HEK293T (cell line): Measurements from ENCODE around the gene RAB10.

Experiments used
- CTCF ChIA-PET: fragments of 350-600 bp; formaldehyde crosslinking; extraction: SDS; loops from one replicate; lab custom pipeline; 2021; ENCODE audit warnings: antibody characterized with exemption, inconsistent platforms; lab: Yijun Ruan, JAX
- POLR2A ChIA-PET: fragments of 350-600 bp; formaldehyde crosslinking; extraction: SDS; loops from one replicate; lab custom pipeline; 2020; ENCODE audit warnings: antibody characterized with exemption, inconsistent platforms; lab: Yijun Ruan, JAX
- DNase-seq: peaks from one replicate; pipeline ENCODE4 v3.0.0; 2012; ENCODE audit warnings: mixed read lengths; ENCODE audit errors: extremely low spot score
- ARNT ChIP-seq: fragments of 450-650 bp; IDR thresholded peaks from 2 replicates; pipeline ENCODE4 v1.6.1; 2017; ENCODE audit warnings: mild to moderate bottlenecking
- BHLHE40 ChIP-seq: fragments of 450-650 bp; IDR thresholded peaks from 2 replicates; pipeline ENCODE4 v1.6.1; 2016; ENCODE audit warnings: mild to moderate bottlenecking, moderate library complexity, borderline replicate concordance
- CTBP1 ChIP-seq: fragments of 450-650 bp; IDR thresholded peaks from 2 replicates; pipeline ENCODE4 v1.6.1; 2016; ENCODE audit warnings: borderline replicate concordance
- ELF4 ChIP-seq: fragments of 450-650 bp; IDR thresholded peaks from 2 replicates; pipeline ENCODE4 v1.6.1; 2017; ENCODE audit warnings: antibody characterized with exemption
- FOXA1 ChIP-seq: fragments of 450-650 bp; IDR thresholded peaks from 2 replicates; pipeline ENCODE4 v1.6.1; 2016; ENCODE audit warnings: mild to moderate bottlenecking
- FOXK2 ChIP-seq: fragments of 450-650 bp; IDR thresholded peaks from 2 replicates; pipeline ENCODE4 v1.6.1; 2016; ENCODE audit warnings: mild to moderate bottlenecking
- FOXM1 ChIP-seq: fragments of 450-650 bp; IDR thresholded peaks from 2 replicates; pipeline ENCODE4 v1.6.1; 2017; ENCODE audit warnings: mild to moderate bottlenecking, borderline replicate concordance
- HDGF ChIP-seq: fragments of 450-650 bp; IDR thresholded peaks from 2 replicates; pipeline ENCODE4 v1.6.1; 2017; ENCODE audit warnings: antibody characterized with exemption, borderline replicate concordance
- L3MBTL2 ChIP-seq: fragments of 450-650 bp; conservative IDR thresholded peaks from 2 replicates; pipeline ENCODE4 v1.6.1; 2016; ENCODE audit warnings: mild to moderate bottlenecking
- LEF1 ChIP-seq: fragments of 450-650 bp; IDR thresholded peaks from 2 replicates; pipeline ENCODE4 v1.6.1; 2017; ENCODE audit warnings: mild to moderate bottlenecking, borderline replicate concordance
- NFRKB ChIP-seq: fragments of 450-650 bp; IDR thresholded peaks from 2 replicates; pipeline ENCODE4 v1.6.1; 2016; ENCODE audit warnings: mild to moderate bottlenecking, moderate library complexity
- PKNOX1 ChIP-seq: fragments of 450-650 bp; IDR thresholded peaks from 2 replicates; pipeline ENCODE4 v1.6.1; 2016
- SP1 ChIP-seq: fragments of 450-650 bp; IDR thresholded peaks from 2 replicates; pipeline ENCODE4 v1.6.1; 2017
- SUZ12 ChIP-seq: fragments of 450-650 bp; IDR thresholded peaks from 2 replicates; pipeline ENCODE4 v1.6.1; 2016; ENCODE audit warnings: mild to moderate bottlenecking
- TARDBP ChIP-seq: fragments of 450-650 bp; IDR thresholded peaks from 2 replicates; pipeline ENCODE4 v1.6.1; 2016
- ZNF384 ChIP-seq: fragments of 450-650 bp; IDR thresholded peaks from 2 replicates; pipeline ENCODE4 v1.6.1; 2016

The RAB10 gene

GRCh38 chr2:26043862-26044696 lies 10.2 kb downstream of the RAB10 start:
- no peak for TF ChIP-seq NFRKB
- TF ChIP-seq ZNF384, result peak; percentile 78
- POLR2A ChIA-PET, result no interaction called here
- DNase-seq, result no peak
- CTCF ChIA-PET, result interaction anchor here (0.7 kb wide), 1 partner anchor 14 kb away, joined by 4 read pairs; no protein-coding TSS in a partner anchor

- CTCF ChIA-PET, result no interaction called here
- TF ChIP-seq BHLHE40, result no peak
- no peak for TF ChIP-seq NFRKB
- no peak for TF ChIP-seq SP1
- TF ChIP-seq TARDBP, result no peak
- no peak for TF ChIP-seq PKNOX1
- no peak for TF ChIP-seq FOXM1
- no peak for TF ChIP-seq SUZ12
- no peak for TF ChIP-seq FOXA1
- no peak for TF ChIP-seq ZNF384
- no peak for TF ChIP-seq FOXK2
- TF ChIP-seq LEF1, result no peak
- TF ChIP-seq CTBP1, result no peak
- TF ChIP-seq ELF4, result no peak
- TF ChIP-seq HDGF, result no peak
- no peak for TF ChIP-seq L3MBTL2
- POLR2A ChIA-PET, result no interaction called here
- no peak for DNase-seq
These were observed 14.9 kb downstream of the RAB10 start for GRCh38 chr2:26048791-26049190.

GRCh38 chr2:26049641-26050040 lies 15.8 kb downstream of the RAB10 start:
- no peak for DNase-seq
- TF ChIP-seq ZNF384, result no peak
- TF ChIP-seq CTBP1, result no peak
- no peak for TF ChIP-seq LEF1
- TF ChIP-seq HDGF, result no peak
- TF ChIP-seq ELF4, result no peak
- no peak for TF ChIP-seq FOXM1
- ChIA-PET POLR2A (no interaction called here), CTCF (no interaction called here)

- DNase-seq, result no peak
- no peak for TF ChIP-seq CTBP1
- no peak for TF ChIP-seq SP1
- no peak for TF ChIP-seq ZNF384
- no peak for TF ChIP-seq ARNT
- TF ChIP-seq FOXM1, result no peak
- TF ChIP-seq HDGF, result no peak
- no peak for TF ChIP-seq LEF1
- TF ChIP-seq TARDBP, result no peak
- no peak for TF ChIP-seq PKNOX1
- TF ChIP-seq ELF4, result no peak
- no peak for TF ChIP-seq FOXA1
- no peak for TF ChIP-seq BHLHE40
- no peak for TF ChIP-seq SUZ12
- no peak for TF ChIP-seq FOXK2
- no peak for TF ChIP-seq L3MBTL2
- TF ChIP-seq NFRKB, result no peak
- ChIA-PET POLR2A (no interaction called here), CTCF (no interaction called here)
These were observed 18.9 kb downstream of the RAB10 start for GRCh38 chr2:26052740-26053139.

GRCh38 chr2:26054598-26055348 lies 20.9 kb downstream of the RAB10 start:
- POLR2A ChIA-PET, result no interaction called here
- no peak for DNase-seq
- CTCF ChIA-PET, result no interaction called here
- no peak for TF ChIP-seq PKNOX1

- ChIA-PET CTCF (interaction anchor here (0.6 to 0.8 kb wide), 3 partner anchors 14 to 366 kb away, joined by 3 to 4 read pairs (median 4); no protein-coding TSS in a partner anchor), POLR2A (interaction anchor here (1.3 kb wide), 1 partner anchor 25 kb away, joined by 7 read pairs; the partner anchor contains the start of gene RAB10)
- DNase-seq, result no peak
- no peak for TF ChIP-seq FOXA1
These were observed 24.5 kb downstream of the RAB10 start for GRCh38 chr2:26058390-26058789.

GRCh38 chr2:26059542-26059941 lies 25.7 kb downstream of the RAB10 start:
- CTCF ChIA-PET, result no interaction called here
- POLR2A ChIA-PET, result interaction anchor here (1.0 kb wide), 1 partner anchor 26 kb away, joined by 4 read pairs; the partner anchor contains the start of gene RAB10
- no peak for TF ChIP-seq FOXK2
- no peak for DNase-seq
